SK-N-SH treated with all-trans-retinoic acid at 6 μM for 48 hours (cell line): ENCODE results near the gene GOLGA5.

Experiments used
- ATAC-seq: fragments of 200-7000 bp; cut with Tn5 transposase; 3 replicates; pipeline ENCODE4 v1.9.1; 2020; ENCODE audit warnings: mild to moderate bottlenecking, moderate library complexity
- BACH2 ChIP-seq: fragments of 250-450 bp; sonication (Bioruptor Pico); IDR thresholded peaks from 2 replicates; pipeline ENCODE4 v1.9.0; 2021; ENCODE audit warnings: mild to moderate bottlenecking, borderline replicate concordance
- CREB5 ChIP-seq: fragments of 250-450 bp; sonication (Bioruptor Pico); IDR thresholded peaks from 2 replicates; pipeline ENCODE4 v1.5.1; 2020; ENCODE audit warnings: low read depth, mild to moderate bottlenecking, moderate library complexity
- CSDC2 ChIP-seq: fragments of 250-450 bp; sonication (Bioruptor Pico); IDR thresholded peaks from 2 replicates; pipeline ENCODE4 v1.5.0; 2020; ENCODE audit warnings: mild to moderate bottlenecking, moderate library complexity
- CSRNP3 ChIP-seq: fragments of 250-450 bp; sonication (Bioruptor Pico); IDR thresholded peaks from 2 replicates; pipeline ENCODE4 v1.5.1; 2021; ENCODE audit warnings: mild to moderate bottlenecking, moderate library complexity
- ESRRG ChIP-seq: fragments of 250-450 bp; sonication (Bioruptor Pico); IDR thresholded peaks from 2 replicates; pipeline ENCODE4 v1.6.1; 2021; ENCODE audit warnings: mild to moderate bottlenecking
- GLIS3 ChIP-seq: fragments of 250-450 bp; sonication (Bioruptor Pico); IDR thresholded peaks from 2 replicates; pipeline ENCODE4 v1.5.0; 2020; ENCODE audit warnings: mild to moderate bottlenecking, moderate library complexity
- ISL1 ChIP-seq: fragments of 250-450 bp; sonication (Bioruptor Pico); IDR thresholded peaks from 2 replicates; pipeline ENCODE4 v2.1.2; 2022; ENCODE audit warnings: mild to moderate bottlenecking, moderate library complexity
- PATZ1 ChIP-seq: fragments of 250-450 bp; sonication (Bioruptor Pico); IDR thresholded peaks from 2 replicates; pipeline ENCODE4 v1.8.0; 2020; ENCODE audit warnings: mild to moderate bottlenecking, moderate library complexity, borderline replicate concordance
- PPARA ChIP-seq: fragments of 250-450 bp; sonication (Bioruptor Pico); IDR thresholded peaks from 2 replicates; pipeline ENCODE4 v1.5.0; 2020; ENCODE audit warnings: mild to moderate bottlenecking, borderline replicate concordance
- RARB ChIP-seq: fragments of 250-450 bp; sonication (Bioruptor Pico); IDR thresholded peaks from 2 replicates; pipeline ENCODE4 v1.8.0; 2021; ENCODE audit warnings: mild to moderate bottlenecking, moderate library complexity
- SNAI2 ChIP-seq: fragments of 250-450 bp; sonication (Bioruptor Pico); IDR thresholded peaks from 2 replicates; pipeline ENCODE4 v1.5.0; 2020; ENCODE audit warnings: mild to moderate bottlenecking, moderate library complexity
- TCF4 ChIP-seq: fragments of 250-450 bp; sonication (Bioruptor Pico); IDR thresholded peaks from 2 replicates; pipeline ENCODE4 v1.8.0; 2021; ENCODE audit warnings: mild to moderate bottlenecking, moderate library complexity, borderline replicate concordance
- TSHZ2 ChIP-seq: fragments of 250-450 bp; sonication (Bioruptor Pico); IDR thresholded peaks from 2 replicates; pipeline ENCODE4 v1.5.0; 2020; ENCODE audit warnings: mild to moderate bottlenecking, moderate library complexity
- ZFP3 ChIP-seq: fragments of 250-450 bp; sonication (Bioruptor Pico); IDR thresholded peaks from 2 replicates; pipeline ENCODE4 v1.5.0; 2020; ENCODE audit warnings: mild to moderate bottlenecking, moderate library complexity
- ZFP30 ChIP-seq: fragments of 450-650 bp; formaldehyde crosslinking; IDR thresholded peaks from 2 replicates; pipeline ENCODE4 v1.5.0; 2022; ENCODE audit warnings: mild to moderate bottlenecking, moderate library complexity
- ZNF565 ChIP-seq: fragments of 450-650 bp; formaldehyde crosslinking; conservative IDR thresholded peaks from 2 replicates; pipeline ENCODE4 v1.5.0; 2020; ENCODE audit warnings: low read depth, mild to moderate bottlenecking, moderate library complexity
- ZNF70 ChIP-seq: fragments of 450-650 bp; formaldehyde crosslinking; IDR thresholded peaks from 2 replicates; pipeline ENCODE4 v1.5.0; 2020; ENCODE audit warnings: mild to moderate bottlenecking, moderate library complexity
- ZNF8 ChIP-seq: fragments of 450-650 bp; formaldehyde crosslinking; IDR thresholded peaks from 2 replicates; pipeline ENCODE4 v1.5.0; 2020; ENCODE audit warnings: mild to moderate bottlenecking, moderate library complexity

The GOLGA5 gene

GRCh38 chr14:92866901-92867865 lies 73.1 kb downstream of the GOLGA5 start:
- TF ChIP-seq ZNF565 (no peak), SNAI2 (no peak)
- no peak for ATAC-seq

- no peak for ATAC-seq
Measured at GRCh38 chr14:92874962-92875661, 81.0 kb downstream of the GOLGA5 start.

GRCh38 chr14:92877757-92878431 lies 83.8 kb downstream of the GOLGA5 start:
- no peak for ATAC-seq
- TF ChIP-seq SNAI2 (no peak), ISL1 (CRISPR knock-in tag) (no peak), TSHZ2 (CRISPR knock-in tag) (no peak), ZNF8 (CRISPR knock-in tag) (no peak), PATZ1 (CRISPR knock-in tag) (no peak), RARB (no peak), TCF4 (no peak), ZFP3 (no peak), ZNF70 (CRISPR knock-in tag) (no peak), CSRNP3 (CRISPR knock-in tag) (no peak), PPARA (CRISPR knock-in tag) (no peak)

More at GRCh38 chr14:92874962-92875661, 81.0 kb downstream of the GOLGA5 start:
- TF ChIP-seq GLIS3 = no peak
- no peak for TF ChIP-seq BACH2 (CRISPR knock-in tag)
- no peak for TF ChIP-seq RARB
- TF ChIP-seq CSRNP3 (CRISPR knock-in tag) = no peak
- TF ChIP-seq ESRRG (CRISPR knock-in tag) = no peak
- no peak for TF ChIP-seq CSDC2 (CRISPR knock-in tag)
- TF ChIP-seq TSHZ2 (CRISPR knock-in tag) = no peak
- TF ChIP-seq ZFP3 = no peak
- no peak for TF ChIP-seq ZFP30 (CRISPR knock-in tag)
- TF ChIP-seq CREB5 (CRISPR knock-in tag) = no peak
- TF ChIP-seq, all 23 proteins: peak for 0
